Gastroesophageal sphincter (tissue), 3 donors: ENCODE measurements around the gene MAN1C1.

Source experiments
- CTCF ChIP-seq, 4 experiments: fragments of 200-600 bp in 2 of 4; fragments of 450-650 bp in 2 of 4; sonication (generic) in 1 of 4; IDR thresholded peaks; one replicate each; pipeline ENCODE4 v1.5.1; 2017 to 2019; ENCODE audit warnings: antibody characterized with exemption in 4 of 4, mild to moderate bottlenecking in 2 of 4, moderate library complexity in 2 of 4
- EP300 ChIP-seq: sonication (generic); formaldehyde crosslinking; IDR thresholded peaks from one replicate; pipeline ENCODE4 v1.6.1; 2017; ENCODE audit warnings: antibody characterized with exemption, mild to moderate bottlenecking
- POLR2A ChIP-seq, 2 donors: fragments of 450-650 bp; IDR thresholded peaks; one replicate each; pipeline ENCODE4 v1.6.1; 2017; ENCODE audit warnings: antibody characterized with exemption in 2 of 2, mild to moderate bottlenecking in 2 of 2, moderate library complexity in 1 of 2
- POLR2AphosphoS5 ChIP-seq: sonication (generic); formaldehyde crosslinking; IDR thresholded peaks from one replicate; pipeline ENCODE4 v1.6.1; 2017; ENCODE audit warnings: antibody characterized with exemption

- TF ChIP-seq POLR2AphosphoS5 (no peak), CTCF (IDR thresholded peaks at IDR 0.05) (no peak), POLR2A (IDR thresholded peaks at IDR 0.05) (no peak), EP300 (no peak)
These were observed 73.2 kb downstream of the MAN1C1 start for GRCh38 chr1:25689686-25690381.
